Stimulated activated CD8-positive, alpha-beta memory T cell treated with anti-CD3 and anti-CD28 coated beads, Interleukin-15, amount 100 ng/mL, for 4 hours (primary cell): ENCODE data around the gene TMIGD2.
A peak's percentile ranks its signal among the peaks of the same experiment; 100 is the strongest.
"Not testable (repeated sequence)": the region's sequence is repeated elsewhere in the genome, so short reads cannot be mapped to it uniquely, and the experiment has no call there.

Experiments used
- DNase-seq, 2 donors: peaks; one replicate each; pipeline ENCODE4 v3.0.0-alpha.2; 2020; ENCODE audit warnings: low read depth in 2 of 2

The TMIGD2 gene

GRCh38 chr19:4302243-4302640 lies at the start of gene TMIGD2:
TSS of gene TMIGD2 (minus strand) at chr19:4302389. CDS start at chr19:4302385, 4 bp downstream.
- DNase-seq: no peak

- no peak for DNase-seq
Observed at GRCh38 chr19:4350726-4351125, 48.5 kb upstream of the TMIGD2 start.

- no peak for DNase-seq
Observed at GRCh38 chr19:4350111-4350510, 47.9 kb upstream of the TMIGD2 start.

- DNase-seq: not testable (repeated sequence)
Observed at GRCh38 chr19:4349225-4349624, 47.0 kb upstream of the TMIGD2 start.

- DNase-seq: no peak
Observed at GRCh38 chr19:4347521-4347920, 45.3 kb upstream of the TMIGD2 start.

- no peak for DNase-seq
Observed at GRCh38 chr19:4346020-4346383, 43.8 kb upstream of the TMIGD2 start.

GRCh38 chr19:4345342-4346019 lies 43.3 kb upstream of the TMIGD2 start:
- DNase-seq: no peak

- DNase-seq: peak; percentile 84 to 85
Observed at GRCh38 chr19:4343370-4344307, 41.5 kb upstream of the TMIGD2 start, which contains the start of gene MPND. TSS of gene MPND (plus strand) at chr19:4343562. CDS start at chr19:4343594, 32 bp downstream.

GRCh38 chr19:4342615-4343369 lies 40.6 kb upstream of the TMIGD2 start:
- DNase-seq: peak; percentile 71 to 86

GRCh38 chr19:4342314-4342614 lies 40.1 kb upstream of the TMIGD2 start:
- DNase-seq: no peak

GRCh38 chr19:4338441-4339355 lies 36.5 kb upstream of the TMIGD2 start, which contains the start of gene STAP2:
TSS of gene STAP2 (minus strand) at chr19:4338827. CDS start at chr19:4338753, 74 bp downstream.
- DNase-seq: no peak

GRCh38 chr19:4337906-4338440 lies 35.8 kb upstream of the TMIGD2 start:
- DNase-seq: no peak

GRCh38 chr19:4334929-4335570 lies 32.9 kb upstream of the TMIGD2 start:
- DNase-seq: no peak

GRCh38 chr19:4329858-4330257 lies 27.7 kb upstream of the TMIGD2 start:
- no peak for DNase-seq

GRCh38 chr19:4328991-4329681 lies 26.9 kb upstream of the TMIGD2 start:
- peak in 1 of 2 donors; percentile 41 for DNase-seq

GRCh38 chr19:4328243-4328990 lies 26.2 kb upstream of the TMIGD2 start:
- peak; percentile 94 to 97 for DNase-seq

GRCh38 chr19:4327877-4328242 lies 25.7 kb upstream of the TMIGD2 start:
- DNase-seq: no peak

GRCh38 chr19:4327252-4327876 lies 25.2 kb upstream of the TMIGD2 start:
- peak; percentile 41 to 57 for DNase-seq
